Hepatocyte (in vitro differentiated cells): ENCODE measurements around the gene MPZL1.

ENCODE experiments used
- EZH2 ChIP-seq: fragments of 200-600 bp; sonication (generic); IDR thresholded peaks from 2 replicates; pipeline ENCODE4 v1.6.1; 2016; ENCODE audit warnings: antibody characterized with exemption, mild to moderate bottlenecking, borderline replicate concordance
- EZH2phosphoT487 ChIP-seq: fragments of 200-600 bp; sonication (generic); IDR thresholded peaks from one replicate; pipeline ENCODE4 v1.6.1; 2018; ENCODE audit warnings: antibody characterized with exemption, mild to moderate bottlenecking, low read depth, moderate library complexity; ENCODE audit not compliant: unreplicated experiment, severe bottlenecking
- TF ChIP-seq, protein P1 (sequence below): fragments of 200-600 bp; sonication (generic); IDR thresholded peaks from 2 replicates; pipeline ENCODE4 v1.5.1; 2016; ENCODE audit warnings: antibody characterized with exemption, mild to moderate bottlenecking; ENCODE audit not compliant: poor library complexity

- TF ChIP-seq, protein P1, sequence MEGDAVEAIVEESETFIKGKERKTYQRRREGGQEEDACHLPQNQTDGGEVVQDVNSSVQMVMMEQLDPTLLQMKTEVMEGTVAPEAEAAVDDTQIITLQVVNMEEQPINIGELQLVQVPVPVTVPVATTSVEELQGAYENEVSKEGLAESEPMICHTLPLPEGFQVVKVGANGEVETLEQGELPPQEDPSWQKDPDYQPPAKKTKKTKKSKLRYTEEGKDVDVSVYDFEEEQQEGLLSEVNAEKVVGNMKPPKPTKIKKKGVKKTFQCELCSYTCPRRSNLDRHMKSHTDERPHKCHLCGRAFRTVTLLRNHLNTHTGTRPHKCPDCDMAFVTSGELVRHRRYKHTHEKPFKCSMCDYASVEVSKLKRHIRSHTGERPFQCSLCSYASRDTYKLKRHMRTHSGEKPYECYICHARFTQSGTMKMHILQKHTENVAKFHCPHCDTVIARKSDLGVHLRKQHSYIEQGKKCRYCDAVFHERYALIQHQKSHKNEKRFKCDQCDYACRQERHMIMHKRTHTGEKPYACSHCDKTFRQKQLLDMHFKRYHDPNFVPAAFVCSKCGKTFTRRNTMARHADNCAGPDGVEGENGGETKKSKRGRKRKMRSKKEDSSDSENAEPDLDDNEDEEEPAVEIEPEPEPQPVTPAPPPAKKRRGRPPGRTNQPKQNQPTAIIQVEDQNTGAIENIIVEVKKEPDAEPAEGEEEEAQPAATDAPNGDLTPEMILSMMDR, result no peak
- TF ChIP-seq EZH2phosphoT487 (no peak), EZH2 (no peak)
Measured at GRCh38 chr1:167747988-167748387, 26.2 kb downstream of the MPZL1 start.
